ENCODE measurements around the gene DCAF6.

DCAF6 gene

GRCh38 chr1:168088511-168089325, 152.2 kb downstream of the DCAF6 start:
- DNase-seq = no peak

GRCh38 chr1:168089326-168089978, 153.0 kb downstream of the DCAF6 start:
- DNase-seq = no peak

GRCh38 chr1:168089979-168090337, 153.5 kb downstream of the DCAF6 start:
- DNase-seq = no peak

- DNase-seq = no peak
Observed at GRCh38 chr1:168090395-168090794, 153.9 kb downstream of the DCAF6 start.

- no peak for DNase-seq
Observed at GRCh38 chr1:168091063-168091462, 154.6 kb downstream of the DCAF6 start.

GRCh38 chr1:168091720-168092550, 155.5 kb downstream of the DCAF6 start:
- no peak for DNase-seq

GRCh38 chr1:168092566-168093355, 156.3 kb downstream of the DCAF6 start:
- DNase-seq = no peak

GRCh38 chr1:168093616-168094015, 157.1 kb downstream of the DCAF6 start:
- no peak for DNase-seq

- DNase-seq = no peak
Observed at GRCh38 chr1:168095476-168095875, 159.0 kb downstream of the DCAF6 start.

GRCh38 chr1:168096296-168097165, 160.0 kb downstream of the DCAF6 start:
- no peak for DNase-seq

- no peak for DNase-seq
Observed at GRCh38 chr1:168097921-168098528, 161.5 kb downstream of the DCAF6 start.

GRCh38 chr1:168098534-168099320, 162.2 kb downstream of the DCAF6 start:
- DNase-seq = no peak

GRCh38 chr1:168099337-168099801, 162.9 kb downstream of the DCAF6 start:
- no peak for DNase-seq

- no peak for DNase-seq
Observed at GRCh38 chr1:168100315-168101002, 164.0 kb downstream of the DCAF6 start.

- no peak for DNase-seq
Observed at GRCh38 chr1:168101336-168101735, 164.9 kb downstream of the DCAF6 start.

GRCh38 chr1:168102487-168102886, 166.0 kb downstream of the DCAF6 start:
- DNase-seq = no peak

GRCh38 chr1:168104535-168104934, 168.1 kb downstream of the DCAF6 start:
- DNase-seq = no peak

GRCh38 chr1:168105846-168106245, 169.4 kb downstream of the DCAF6 start:
- DNase-seq = no peak

GRCh38 chr1:168106274-168106673, 169.8 kb downstream of the DCAF6 start:
- DNase-seq = no peak

Measured in NCI-H1048 (cell line).